NCI-H1092 (cell line): ENCODE measurements around the gene USP40.
"Not testable (repeated sequence)": the region's sequence is repeated elsewhere in the genome, so short reads cannot be mapped to it uniquely, and the experiment has no call there.

Experiments used
- DNase-seq: peaks from one replicate; lab custom pipeline; 2025; lab: John Stamatoyannopoulos, UW

USP40 gene, protein sequence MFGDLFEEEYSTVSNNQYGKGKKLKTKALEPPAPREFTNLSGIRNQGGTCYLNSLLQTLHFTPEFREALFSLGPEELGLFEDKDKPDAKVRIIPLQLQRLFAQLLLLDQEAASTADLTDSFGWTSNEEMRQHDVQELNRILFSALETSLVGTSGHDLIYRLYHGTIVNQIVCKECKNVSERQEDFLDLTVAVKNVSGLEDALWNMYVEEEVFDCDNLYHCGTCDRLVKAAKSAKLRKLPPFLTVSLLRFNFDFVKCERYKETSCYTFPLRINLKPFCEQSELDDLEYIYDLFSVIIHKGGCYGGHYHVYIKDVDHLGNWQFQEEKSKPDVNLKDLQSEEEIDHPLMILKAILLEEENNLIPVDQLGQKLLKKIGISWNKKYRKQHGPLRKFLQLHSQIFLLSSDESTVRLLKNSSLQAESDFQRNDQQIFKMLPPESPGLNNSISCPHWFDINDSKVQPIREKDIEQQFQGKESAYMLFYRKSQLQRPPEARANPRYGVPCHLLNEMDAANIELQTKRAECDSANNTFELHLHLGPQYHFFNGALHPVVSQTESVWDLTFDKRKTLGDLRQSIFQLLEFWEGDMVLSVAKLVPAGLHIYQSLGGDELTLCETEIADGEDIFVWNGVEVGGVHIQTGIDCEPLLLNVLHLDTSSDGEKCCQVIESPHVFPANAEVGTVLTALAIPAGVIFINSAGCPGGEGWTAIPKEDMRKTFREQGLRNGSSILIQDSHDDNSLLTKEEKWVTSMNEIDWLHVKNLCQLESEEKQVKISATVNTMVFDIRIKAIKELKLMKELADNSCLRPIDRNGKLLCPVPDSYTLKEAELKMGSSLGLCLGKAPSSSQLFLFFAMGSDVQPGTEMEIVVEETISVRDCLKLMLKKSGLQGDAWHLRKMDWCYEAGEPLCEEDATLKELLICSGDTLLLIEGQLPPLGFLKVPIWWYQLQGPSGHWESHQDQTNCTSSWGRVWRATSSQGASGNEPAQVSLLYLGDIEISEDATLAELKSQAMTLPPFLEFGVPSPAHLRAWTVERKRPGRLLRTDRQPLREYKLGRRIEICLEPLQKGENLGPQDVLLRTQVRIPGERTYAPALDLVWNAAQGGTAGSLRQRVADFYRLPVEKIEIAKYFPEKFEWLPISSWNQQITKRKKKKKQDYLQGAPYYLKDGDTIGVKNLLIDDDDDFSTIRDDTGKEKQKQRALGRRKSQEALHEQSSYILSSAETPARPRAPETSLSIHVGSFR

GRCh38 chr2:233566141-233566956, at the start of gene USP40:
Gene USP40, minus strand, starts transcription at chr2:233566782. Its CDS starts 1,228 bp downstream, at chr2:233565554.
- peak; percentile 79 for DNase-seq

DNA sequence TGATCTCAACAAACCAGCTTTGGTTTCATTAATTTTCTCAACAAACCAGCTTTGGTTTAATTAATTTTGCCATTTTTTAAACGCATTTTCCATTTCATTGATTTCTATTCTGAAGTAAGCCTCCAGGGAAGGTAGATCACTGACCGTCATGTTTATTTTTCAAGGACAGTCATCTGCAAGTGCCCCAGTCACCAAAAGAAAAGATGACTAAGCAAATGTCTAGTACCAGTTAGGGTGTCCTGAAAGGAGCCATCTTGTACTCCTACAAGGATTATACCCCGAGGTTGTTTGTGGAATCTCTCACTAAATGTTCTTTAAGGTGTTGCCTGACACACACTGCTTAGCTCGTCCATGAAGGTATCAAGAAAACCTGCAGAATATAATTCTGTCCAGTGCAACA, 44.7 kb upstream of the USP40 start:
- DNase-seq, result no peak

- DNase-seq, result no peak
Measured at GRCh38 chr2:233605680-233606079, 39.1 kb upstream of the USP40 start.

DNA sequence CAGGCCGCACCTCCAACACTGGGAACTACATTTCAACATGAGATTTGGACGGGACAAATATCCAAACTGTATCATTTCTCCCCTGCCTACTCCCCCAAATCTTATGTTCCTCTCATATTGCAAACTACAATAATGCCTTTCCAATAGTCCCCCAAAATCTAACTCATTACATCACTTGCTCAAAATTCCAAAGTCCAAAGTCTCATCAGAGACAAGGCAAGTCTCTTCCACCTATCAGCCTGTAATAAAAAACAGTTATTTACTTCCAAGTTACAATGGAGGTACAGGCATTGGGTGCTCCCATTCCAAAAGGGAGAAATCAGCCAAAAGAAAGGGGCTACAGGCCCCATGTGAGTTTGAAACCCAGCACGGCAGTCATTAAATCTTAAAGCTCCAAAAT, 38.2 kb upstream of the USP40 start:
- no peak for DNase-seq

DNA sequence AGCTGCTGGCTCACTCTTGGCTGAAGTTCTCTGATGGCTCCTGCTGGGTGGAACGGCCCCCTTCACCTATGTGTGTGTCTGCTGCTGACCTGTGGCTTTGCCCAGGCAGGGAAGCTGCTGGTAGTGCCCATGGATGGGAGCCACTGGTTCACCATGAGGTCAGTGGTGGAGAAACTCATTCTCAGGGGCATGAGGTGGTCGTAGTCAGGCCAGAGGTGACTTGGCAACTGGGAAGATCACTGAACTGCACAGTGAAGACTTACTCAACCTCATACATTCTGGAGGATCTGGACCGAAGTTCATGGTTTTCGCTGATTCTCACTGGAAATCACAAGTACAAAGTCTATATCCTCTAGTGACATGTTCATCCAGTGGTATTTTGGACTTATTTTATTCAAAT, 36.9 kb upstream of the USP40 start:
- DNase-seq, result no peak

DNA sequence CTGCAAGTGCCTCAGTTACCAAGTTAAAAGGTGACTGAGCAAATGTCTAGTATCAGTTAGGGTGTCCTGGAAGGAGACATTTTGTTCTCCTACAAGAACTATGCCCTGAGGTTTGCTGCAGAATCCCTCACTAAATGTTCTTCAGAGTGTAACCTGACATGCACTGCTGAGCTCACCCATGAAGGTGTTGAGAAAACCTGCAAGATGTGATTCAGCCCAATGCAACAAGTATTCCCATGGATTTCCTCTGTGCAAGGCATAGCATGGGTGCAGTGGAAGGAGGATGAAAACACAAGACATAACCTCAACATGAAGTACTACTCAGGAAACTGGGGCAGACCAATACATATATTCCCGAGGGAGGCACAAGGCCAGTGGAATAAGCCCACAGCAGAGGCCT, 35.5 kb upstream of the USP40 start:
- DNase-seq, result no peak

- no peak for DNase-seq
Measured at GRCh38 chr2:233600386-233600785, 33.8 kb upstream of the USP40 start.

GRCh38 chr2:233598952-233599351, 32.4 kb upstream of the USP40 start:
- no peak for DNase-seq

GRCh38 chr2:233597522-233597921, 30.9 kb upstream of the USP40 start:
- no peak for DNase-seq

- DNase-seq, result no peak
Measured at GRCh38 chr2:233593201-233593600, 26.6 kb upstream of the USP40 start.

GRCh38 chr2:233592706-233593105, 26.1 kb upstream of the USP40 start:
- not testable (repeated sequence) for DNase-seq

- no peak for DNase-seq
Measured at GRCh38 chr2:233588400-233588799, 21.8 kb upstream of the USP40 start.

DNA sequence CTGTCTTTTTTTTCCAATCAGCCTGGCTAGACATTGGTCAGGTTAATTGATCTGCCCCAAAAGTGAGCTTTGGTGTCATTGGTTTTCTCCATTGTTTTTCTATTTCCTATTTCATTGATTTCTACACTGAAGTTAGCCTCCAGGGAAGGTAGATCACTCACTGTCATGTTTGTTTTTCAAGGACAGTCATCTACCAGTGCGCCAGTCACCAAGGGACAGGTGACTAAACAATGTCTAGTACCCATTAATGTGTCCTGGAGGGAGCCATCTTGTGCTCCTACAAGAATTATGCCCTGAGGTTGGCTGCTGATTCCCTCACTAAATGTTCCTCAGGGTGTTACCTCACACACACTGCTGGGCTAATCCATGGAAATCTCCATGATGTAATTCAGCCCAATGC, 17.6 kb upstream of the USP40 start:
- DNase-seq, result no peak

GRCh38 chr2:233583217-233583965, 16.8 kb upstream of the USP40 start:
- DNase-seq, result not testable (repeated sequence)

DNA sequence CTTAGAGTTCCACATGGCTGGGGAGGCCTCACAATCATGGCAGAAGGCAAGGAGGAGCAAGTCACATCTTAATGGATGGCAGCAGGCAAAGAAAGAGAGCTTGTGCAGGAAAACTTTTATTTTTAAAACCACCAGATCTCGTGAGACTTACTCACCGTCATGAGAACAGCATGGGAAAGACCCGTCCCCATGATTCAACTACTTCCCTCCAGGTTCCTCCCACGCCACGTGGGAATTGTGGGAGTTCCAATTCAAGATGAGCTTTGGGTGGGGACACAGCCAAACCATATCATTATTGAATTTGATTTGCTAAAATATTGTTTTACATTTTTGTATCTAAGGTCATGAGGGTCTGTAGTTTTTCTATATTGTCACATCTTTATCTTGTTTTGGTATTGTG, 10.8 kb upstream of the USP40 start:
- not testable (repeated sequence) for DNase-seq

DNA sequence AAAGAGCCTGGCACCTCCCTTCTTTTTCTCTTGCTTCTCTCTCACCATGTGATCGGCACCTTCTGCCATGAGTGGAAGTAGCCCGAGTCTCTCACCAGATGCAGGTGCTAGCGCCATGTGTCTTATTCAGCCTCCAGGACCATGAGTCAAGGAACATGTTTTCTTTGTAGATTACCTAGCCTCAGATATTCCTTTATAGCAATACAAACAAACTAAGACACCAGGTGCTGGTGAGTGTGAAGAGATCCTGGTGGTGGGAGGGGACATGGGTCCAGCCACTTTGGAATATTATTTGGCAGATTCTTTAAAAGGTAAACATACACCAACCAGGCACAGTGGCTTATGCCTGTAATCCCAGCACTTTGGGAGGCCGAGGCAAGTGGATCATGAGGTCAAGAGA, 5.9 kb upstream of the USP40 start:
- DNase-seq, result no peak

DNA sequence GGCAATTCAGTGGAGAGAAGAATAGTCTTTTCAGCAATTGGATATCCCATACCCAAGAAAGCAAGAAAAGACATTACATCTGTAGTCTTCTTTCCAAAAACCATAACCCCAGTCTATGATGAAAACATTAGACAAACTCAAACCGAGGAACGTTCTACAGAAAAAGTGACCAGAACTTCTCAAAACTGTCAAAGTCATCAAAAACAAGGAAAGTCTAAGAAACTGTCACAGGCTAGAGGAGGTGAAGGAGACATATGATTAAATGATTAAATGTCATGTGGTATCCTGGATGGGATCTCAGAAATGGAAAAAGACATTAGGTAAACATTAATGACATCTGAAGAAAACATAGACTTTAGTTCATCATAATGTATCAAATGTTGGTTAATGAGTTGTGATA, 4.9 kb upstream of the USP40 start:
- DNase-seq, result no peak

DNA sequence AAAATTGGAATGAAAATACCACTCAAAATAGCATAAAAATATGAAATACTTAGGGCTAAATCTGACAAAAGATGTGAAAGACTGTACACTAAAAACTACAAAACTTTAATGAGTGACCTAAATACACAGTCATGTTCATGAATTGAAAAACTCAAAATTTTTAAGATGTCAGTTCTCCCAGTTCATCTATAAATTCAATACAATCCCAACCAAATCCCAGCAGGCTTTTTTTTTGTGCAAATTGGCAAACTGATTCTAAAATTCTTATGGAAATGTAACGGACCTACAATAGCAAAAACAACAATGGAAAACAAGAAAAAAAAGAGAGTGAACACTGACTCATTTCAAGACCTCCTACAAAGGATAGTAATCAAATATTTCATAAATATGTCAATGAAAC, 4.4 kb upstream of the USP40 start:
- DNase-seq, result no peak

GRCh38 chr2:233565685-233566140, 869 bp downstream of the USP40 start:
- DNase-seq, result no peak

DNA sequence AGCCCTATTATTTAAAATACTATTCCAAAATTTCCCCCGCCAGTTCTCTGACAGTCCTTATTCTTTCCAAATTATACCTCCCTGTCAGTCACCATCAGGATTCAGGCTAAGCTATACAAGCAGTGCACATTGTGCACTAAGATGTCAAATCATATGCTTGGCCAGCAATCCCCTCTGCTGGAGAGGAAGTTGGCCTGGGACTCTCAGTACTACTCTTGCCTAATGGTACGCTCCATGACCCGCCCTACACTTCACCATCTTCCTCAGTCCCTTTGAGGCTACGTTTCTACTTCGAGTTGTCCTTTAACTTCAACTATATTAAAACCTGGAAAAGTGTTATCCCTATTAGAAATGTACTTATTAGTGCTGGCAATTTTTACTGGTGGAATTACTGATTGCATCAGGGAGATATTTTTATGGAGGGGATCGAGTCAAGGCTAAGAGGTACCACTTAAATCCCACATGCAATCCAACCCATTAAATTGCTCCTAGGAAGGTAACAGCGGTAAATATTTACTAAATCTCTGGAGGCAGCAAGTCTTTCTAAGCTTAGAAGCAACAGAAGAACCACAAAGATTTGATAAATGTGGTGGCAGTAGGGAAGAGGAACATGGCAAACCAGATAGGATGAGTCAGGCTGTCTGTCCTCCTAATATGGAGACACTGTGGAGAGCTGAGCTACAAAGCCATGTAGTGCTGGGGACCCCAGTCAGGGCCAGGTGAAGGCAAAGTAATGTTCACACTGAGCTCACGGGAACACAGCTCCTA, 2.7 kb downstream of the USP40 start:
- DNase-seq, result no peak
